Hippocampal formation (tissue), 2 donors: ENCODE data around the gene UNC80.

Experiments
- DNase-seq, 2 donors: peaks; one replicate each; lab custom pipeline; 2025; lab: John Stamatoyannopoulos, UW

The UNC80 gene

DNA sequence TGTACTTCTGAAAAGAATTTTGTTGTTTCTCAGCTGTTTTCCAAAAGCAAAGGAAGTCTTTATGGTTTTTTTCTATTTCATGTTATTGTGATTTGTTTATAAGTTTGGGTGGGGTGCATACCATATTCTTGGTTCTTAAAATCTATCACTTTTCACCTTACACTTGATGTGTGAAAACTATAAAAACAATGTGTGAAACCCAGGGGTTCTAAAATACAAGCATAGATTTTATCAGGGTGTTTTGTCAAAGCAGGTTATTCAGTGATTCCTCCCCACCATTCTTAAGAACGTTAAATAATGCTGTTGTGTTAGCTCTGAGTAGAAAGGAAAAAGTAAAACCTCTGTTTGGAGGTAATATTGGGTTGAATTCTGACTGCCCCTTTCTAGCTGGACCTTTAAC is 248.5 kb downstream of the UNC80 start:
- no peak for DNase-seq

DNA sequence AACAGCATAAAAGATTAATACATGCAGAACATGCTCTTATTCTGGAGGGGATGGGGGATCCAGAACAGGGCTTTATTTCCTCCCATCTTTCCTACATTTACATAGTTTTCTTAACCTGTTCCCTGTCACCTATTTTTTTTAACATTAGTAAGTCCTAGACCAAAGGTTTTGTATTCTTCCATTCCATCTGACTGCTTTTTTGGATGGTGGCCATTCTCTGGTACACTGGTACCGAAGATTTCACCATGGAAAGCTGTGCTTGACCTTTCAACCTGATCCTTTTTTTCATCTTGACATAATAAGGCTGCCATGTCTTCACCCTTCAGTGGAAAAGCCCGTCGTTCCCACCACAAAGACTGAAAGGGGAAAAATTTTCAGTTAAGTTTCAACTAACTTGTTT is 251.2 kb downstream of the UNC80 start:
- no peak for DNase-seq

DNA sequence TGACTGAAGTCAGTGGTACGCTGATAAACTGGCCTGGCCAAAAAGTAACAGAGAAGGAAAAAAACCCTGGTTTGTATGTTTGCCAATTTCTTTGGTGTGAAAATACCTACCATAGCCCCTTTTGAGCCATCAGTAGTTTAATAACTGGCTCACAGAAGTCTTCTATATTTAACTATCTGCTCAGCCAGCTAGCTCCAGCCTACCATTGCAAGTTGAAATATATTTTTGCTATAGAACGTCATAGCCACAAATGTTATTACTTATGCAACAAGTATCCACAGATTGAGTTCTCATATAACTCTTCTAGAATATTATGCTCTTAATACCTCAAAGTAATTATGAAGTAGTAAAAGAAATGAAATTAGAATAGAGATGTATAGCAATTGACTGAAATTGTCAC is 256.0 kb downstream of the UNC80 start:
- DNase-seq: no peak

DNA sequence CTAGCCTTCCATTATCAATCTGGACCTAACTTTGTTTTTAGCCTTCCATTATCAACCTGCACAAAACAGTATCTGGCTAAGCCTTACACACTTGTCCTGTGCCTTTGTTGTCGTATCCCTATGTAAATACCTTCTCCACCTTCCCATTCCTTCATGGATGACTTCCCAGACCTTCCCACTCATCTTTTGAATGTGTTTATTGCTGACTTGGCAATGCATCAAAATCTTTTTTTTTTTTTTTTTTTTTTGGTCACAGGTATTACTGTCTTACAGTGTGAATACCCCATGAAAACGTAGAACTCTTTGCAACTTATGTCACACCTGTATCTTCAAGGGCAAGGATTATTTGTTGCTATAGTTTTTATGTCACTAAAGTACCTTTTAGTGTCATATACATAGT is 256.5 kb downstream of the UNC80 start:
- DNase-seq: no peak

DNA sequence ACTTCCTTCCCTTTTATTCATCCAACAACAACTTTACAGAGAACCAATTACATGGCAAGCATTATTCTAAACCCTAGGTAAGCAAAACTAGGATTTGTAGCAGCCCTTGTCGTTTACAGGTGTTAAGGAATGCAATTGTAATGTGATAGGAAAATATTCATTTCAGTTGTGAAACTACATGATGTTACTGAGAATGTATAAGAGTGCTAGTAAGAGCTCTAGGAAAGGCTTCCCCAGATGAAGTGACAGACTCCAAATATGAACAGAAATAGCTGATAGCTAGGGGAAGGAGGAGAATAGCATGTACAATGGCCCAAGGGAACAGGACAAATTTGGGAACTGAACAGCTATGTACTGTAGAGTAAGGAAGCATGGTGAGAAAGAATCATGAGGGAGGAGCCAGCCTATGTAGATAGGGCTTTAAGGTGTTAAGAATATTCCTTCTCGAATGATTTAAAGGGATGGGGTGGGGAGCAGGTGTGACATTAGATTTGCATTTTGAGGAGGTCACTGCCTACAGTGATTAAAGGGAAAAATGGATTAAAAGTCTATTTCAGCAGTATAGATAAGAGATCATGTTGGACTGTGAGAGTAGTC is 262.6 kb downstream of the UNC80 start:
- DNase-seq: no peak

DNA sequence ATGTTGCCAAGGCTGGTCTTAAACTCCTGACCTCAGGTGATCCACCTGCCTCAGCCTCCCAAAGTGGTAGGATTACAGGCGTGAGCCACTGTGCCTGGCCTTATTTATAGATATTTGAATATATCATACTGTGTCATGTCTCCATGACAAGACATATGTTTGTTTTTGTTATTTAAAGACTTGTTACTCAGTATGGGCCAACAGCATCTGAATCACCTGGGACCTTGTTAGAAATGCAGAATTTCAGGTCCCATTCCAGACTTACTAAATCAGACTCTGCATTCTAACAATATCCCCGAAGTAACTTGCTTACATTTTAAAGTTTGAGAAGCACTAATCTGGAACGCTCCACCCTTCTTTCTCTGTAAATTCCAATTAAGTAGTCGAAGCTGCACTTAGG is 264.0 kb downstream of the UNC80 start:
- no peak for DNase-seq

DNA sequence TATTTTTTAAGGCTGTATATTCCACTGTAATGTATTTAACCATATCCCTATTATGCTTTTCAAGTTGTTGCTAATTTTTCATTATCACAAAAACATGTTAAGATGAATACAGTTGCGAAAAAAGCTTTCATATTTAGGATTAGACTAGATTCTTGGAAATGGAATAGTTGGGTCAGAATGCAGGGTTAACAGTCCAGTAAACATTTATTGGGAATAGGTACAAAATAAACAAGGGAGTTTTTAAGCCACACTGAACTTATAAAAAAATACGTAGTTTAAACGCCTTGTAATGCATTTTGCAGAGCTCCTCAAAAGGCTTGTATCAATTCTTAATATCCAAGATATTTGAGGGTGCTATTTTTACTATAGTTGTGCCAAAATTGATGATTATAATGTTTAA is 266.4 kb downstream of the UNC80 start:
- DNase-seq: no peak

DNA sequence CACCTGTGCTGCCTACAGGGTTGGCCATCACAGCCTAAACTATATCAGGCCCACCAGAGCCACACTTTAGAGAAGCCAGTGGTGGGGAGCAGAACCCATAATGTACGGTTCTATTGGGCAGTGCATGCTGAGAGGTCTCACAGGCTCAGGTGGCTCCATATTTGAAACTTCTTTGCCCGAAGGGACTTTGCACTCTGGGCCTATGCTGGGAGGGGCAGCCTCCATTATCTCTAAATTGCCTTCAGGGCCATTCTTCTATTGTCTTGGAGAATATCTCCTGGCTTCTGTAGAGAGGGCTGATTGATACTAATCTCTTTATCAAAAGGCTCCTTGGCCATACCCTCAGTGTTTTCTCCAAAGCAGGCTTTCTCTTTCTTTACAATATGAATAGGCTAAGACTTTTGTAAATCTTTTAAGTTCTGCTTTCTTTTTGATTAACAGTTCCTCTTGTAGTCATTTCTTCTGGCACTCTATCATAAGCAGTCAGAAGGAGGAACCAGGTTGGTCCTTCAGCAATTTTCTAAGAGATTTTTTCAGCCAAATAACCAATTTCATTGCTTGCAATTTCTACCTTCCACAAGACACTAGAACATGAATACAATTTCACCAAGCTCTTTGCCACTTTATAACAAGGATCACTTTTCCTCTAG is 275.3 kb downstream of the UNC80 start:
- no peak for DNase-seq
